ENCODE results near the gene FCHO1.

Gene FCHO1

GRCh38 chr19:17725422-17726078 is 25.7 kb upstream of the FCHO1 start:
- peak; percentile 48 for TF ChIP-seq CTCF (IDR thresholded peaks at IDR 0.05; ENCODE audit: extremely low read depth, missing control alignments)
- DNase-seq (ENCODE audit: low spot score) = no peak

DNA sequence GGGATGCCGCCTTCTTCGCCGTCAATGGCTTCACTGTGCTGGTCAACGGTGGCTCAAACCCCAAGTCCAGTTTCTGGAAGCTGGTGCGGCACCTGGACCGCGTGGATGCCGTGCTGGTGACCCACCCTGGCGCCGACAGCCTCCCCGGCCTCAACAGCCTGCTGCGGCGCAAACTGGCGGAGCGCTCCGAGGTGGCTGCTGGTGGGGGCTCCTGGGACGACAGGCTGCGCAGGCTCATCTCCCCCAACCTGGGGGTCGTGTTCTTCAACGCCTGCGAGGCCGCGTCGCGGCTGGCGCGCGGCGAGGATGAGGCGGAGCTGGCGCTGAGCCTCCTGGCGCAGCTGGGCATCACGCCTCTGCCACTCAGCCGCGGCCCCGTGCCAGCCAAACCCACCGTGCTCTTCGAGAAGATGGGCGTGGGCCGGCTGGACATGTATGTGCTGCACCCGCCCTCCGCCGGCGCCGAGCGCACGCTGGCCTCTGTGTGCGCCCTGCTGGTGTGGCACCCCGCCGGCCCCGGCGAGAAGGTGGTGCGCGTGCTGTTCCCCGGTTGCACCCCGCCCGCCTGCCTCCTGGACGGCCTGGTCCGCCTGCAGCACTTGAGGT is 25.0 kb upstream of the FCHO1 start:
- no peak for TF ChIP-seq CTCF (IDR thresholded peaks at IDR 0.05; ENCODE audit: extremely low read depth, missing control alignments)
- DNase-seq (ENCODE audit: low spot score) = no peak

DNA sequence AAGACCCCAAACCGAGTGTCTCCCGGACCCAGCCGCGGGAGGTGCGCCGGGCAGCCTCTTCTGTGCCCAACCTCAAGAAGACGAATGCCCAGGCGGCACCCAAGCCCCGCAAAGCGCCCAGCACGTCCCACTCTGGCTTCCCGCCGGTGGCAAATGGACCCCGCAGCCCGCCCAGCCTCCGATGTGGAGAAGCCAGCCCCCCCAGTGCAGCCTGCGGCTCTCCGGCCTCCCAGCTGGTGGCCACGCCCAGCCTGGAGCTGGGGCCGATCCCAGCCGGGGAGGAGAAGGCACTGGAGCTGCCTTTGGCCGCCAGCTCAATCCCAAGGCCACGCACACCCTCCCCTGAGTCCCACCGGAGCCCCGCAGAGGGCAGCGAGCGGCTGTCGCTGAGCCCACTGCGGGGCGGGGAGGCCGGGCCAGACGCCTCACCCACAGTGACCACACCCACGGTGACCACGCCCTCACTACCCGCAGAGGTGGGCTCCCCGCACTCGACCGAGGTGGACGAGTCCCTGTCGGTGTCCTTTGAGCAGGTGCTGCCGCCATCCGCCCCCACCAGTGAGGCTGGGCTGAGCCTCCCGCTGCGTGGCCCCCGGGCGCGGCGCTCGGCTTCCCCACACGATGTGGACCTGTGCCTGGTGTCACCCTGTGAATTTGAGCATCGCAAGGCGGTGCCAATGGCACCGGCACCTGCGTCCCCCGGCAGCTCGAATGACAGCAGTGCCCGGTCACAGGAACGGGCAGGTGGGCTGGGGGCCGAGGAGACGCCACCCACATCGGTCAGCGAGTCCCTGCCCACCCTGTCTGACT is 24.1 kb upstream of the FCHO1 start:
- TF ChIP-seq CTCF (IDR thresholded peaks at IDR 0.05; ENCODE audit: extremely low read depth, missing control alignments) = no peak

DNA sequence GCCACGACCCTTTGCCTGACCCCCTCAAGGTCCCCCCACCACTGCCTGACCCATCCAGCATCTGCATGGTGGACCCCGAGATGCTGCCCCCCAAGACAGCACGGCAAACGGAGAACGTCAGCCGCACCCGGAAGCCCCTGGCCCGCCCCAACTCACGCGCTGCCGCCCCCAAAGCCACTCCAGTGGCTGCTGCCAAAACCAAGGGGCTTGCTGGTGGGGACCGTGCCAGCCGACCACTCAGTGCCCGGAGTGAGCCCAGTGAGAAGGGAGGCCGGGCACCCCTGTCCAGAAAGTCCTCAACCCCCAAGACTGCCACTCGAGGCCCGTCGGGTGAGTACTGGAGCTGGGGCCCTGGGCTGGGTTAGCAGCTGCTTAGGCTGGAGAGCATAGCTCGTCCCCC is 23.4 kb upstream of the FCHO1 start:
- no peak for DNase-seq (ENCODE audit: low spot score)
- no peak for TF ChIP-seq CTCF (IDR thresholded peaks at IDR 0.05; ENCODE audit: extremely low read depth, missing control alignments)

More for the DNA sequence above, 24.1 kb upstream of the FCHO1 start:
- no peak for DNase-seq (ENCODE audit: low spot score)

- no peak for TF ChIP-seq CTCF (IDR thresholded peaks at IDR 0.05; ENCODE audit: extremely low read depth, missing control alignments)
- no peak for DNase-seq (ENCODE audit: low spot score)
These were observed 18.1 kb upstream of the FCHO1 start for GRCh38 chr19:17733127-17733526.

GRCh38 chr19:17734146-17734545 is 17.1 kb upstream of the FCHO1 start:
- TF ChIP-seq CTCF (IDR thresholded peaks at IDR 0.05; ENCODE audit: extremely low read depth, missing control alignments) = no peak
- no peak for DNase-seq (ENCODE audit: low spot score)

DNA sequence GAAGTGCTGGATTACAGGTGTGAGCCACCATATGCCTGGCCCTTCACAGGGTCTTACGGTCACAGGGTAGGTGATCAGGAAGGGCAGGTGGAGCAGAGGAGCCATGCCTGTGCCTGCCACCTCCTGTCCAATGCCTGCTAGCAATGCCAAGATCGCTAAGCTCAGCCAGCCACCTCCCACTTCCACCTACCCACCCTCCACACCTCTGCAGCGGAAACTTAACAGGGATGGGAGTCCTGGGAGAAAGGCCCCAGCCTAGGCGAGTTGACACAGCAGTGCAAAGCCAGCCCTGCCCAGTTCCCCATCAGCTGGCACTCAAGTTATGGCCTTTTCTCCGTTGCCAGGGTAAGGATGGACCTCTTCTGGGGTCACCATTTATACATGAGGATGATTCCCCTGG is 15.9 kb upstream of the FCHO1 start:
- DNase-seq (ENCODE audit: low spot score) = no peak
- TF ChIP-seq CTCF (IDR thresholded peaks at IDR 0.05; ENCODE audit: extremely low read depth, missing control alignments) = no peak

All from GM20000 (cell line).